ENCODE data around the gene KLHL24.
"Not testable (repeated sequence)": the region's sequence is repeated elsewhere in the genome, so short reads cannot be mapped to it uniquely, and the experiment has no call there.

KLHL24 gene

GRCh38 chr3:183636221-183637105 lies 1.0 kb downstream of the KLHL24 start:
- peak; percentile 97 for DNase-seq

GRCh38 chr3:183637106-183637486 lies 1.7 kb downstream of the KLHL24 start:
- DNase-seq = no peak

- DNase-seq = not testable (repeated sequence)
Measured at GRCh38 chr3:183637633-183638032, 2.2 kb downstream of the KLHL24 start.

GRCh38 chr3:183638101-183638852 lies 2.9 kb downstream of the KLHL24 start:
- DNase-seq = no peak

GRCh38 chr3:183640635-183641034 lies 5.2 kb downstream of the KLHL24 start:
- not testable (repeated sequence) for DNase-seq

GRCh38 chr3:183641882-183642281 lies 6.5 kb downstream of the KLHL24 start:
- no peak for DNase-seq

- DNase-seq = no peak
Measured at GRCh38 chr3:183644244-183644643, 8.8 kb downstream of the KLHL24 start.

GRCh38 chr3:183645254-183645653 lies 9.8 kb downstream of the KLHL24 start:
- no peak for DNase-seq

GRCh38 chr3:183650554-183650953 lies 15.1 kb downstream of the KLHL24 start:
- DNase-seq = no peak

- DNase-seq = no peak
Measured at GRCh38 chr3:183653209-183654064, 18.0 kb downstream of the KLHL24 start.

- DNase-seq = no peak
Measured at GRCh38 chr3:183654727-183655126, 19.3 kb downstream of the KLHL24 start.

GRCh38 chr3:183662099-183662498 lies 26.7 kb downstream of the KLHL24 start:
- DNase-seq = no peak

- no peak for DNase-seq
Measured at GRCh38 chr3:183664913-183665381, 29.5 kb downstream of the KLHL24 start.

- no peak for DNase-seq
Measured at GRCh38 chr3:183680061-183680460, 44.6 kb downstream of the KLHL24 start.

GRCh38 chr3:183687705-183688104 lies 52.3 kb downstream of the KLHL24 start:
- DNase-seq = no peak

- no peak for DNase-seq
Measured at GRCh38 chr3:183688874-183689273, 53.5 kb downstream of the KLHL24 start.

- not testable (repeated sequence) for DNase-seq
Measured at GRCh38 chr3:183689621-183690020, 54.2 kb downstream of the KLHL24 start.

- no peak for DNase-seq
Measured at GRCh38 chr3:183690402-183690995, 55.1 kb downstream of the KLHL24 start.

GRCh38 chr3:183692436-183692835 lies 57.0 kb downstream of the KLHL24 start:
- DNase-seq = no peak

GRCh38 chr3:183695569-183696364 lies 60.3 kb downstream of the KLHL24 start:
- no peak for DNase-seq

GRCh38 chr3:183697123-183697609 lies 61.7 kb downstream of the KLHL24 start:
- no peak for DNase-seq
